SW 1271 (cell line): ENCODE results near the gene CACNA2D3.

Experiments used
- DNase-seq, 2 experiments: peaks; one replicate each; lab custom pipeline; 2025; lab: John Stamatoyannopoulos, UW

Gene CACNA2D3

GRCh38 chr3:54171509-54171908 is 49.2 kb downstream of the CACNA2D3 start:
- DNase-seq = no peak

- DNase-seq = no peak
Observed at GRCh38 chr3:54171951-54172350, 49.6 kb downstream of the CACNA2D3 start.

GRCh38 chr3:54173371-54173770 is 51.0 kb downstream of the CACNA2D3 start:
- DNase-seq = no peak

- DNase-seq = no peak
Observed at GRCh38 chr3:54176106-54176505, 53.8 kb downstream of the CACNA2D3 start.

- no peak for DNase-seq
Observed at GRCh38 chr3:54177816-54178215, 55.5 kb downstream of the CACNA2D3 start.

GRCh38 chr3:54178376-54178775 is 56.0 kb downstream of the CACNA2D3 start:
- no peak for DNase-seq

GRCh38 chr3:54180921-54181320 is 58.6 kb downstream of the CACNA2D3 start:
- no peak for DNase-seq

GRCh38 chr3:54182242-54182641 is 59.9 kb downstream of the CACNA2D3 start:
- DNase-seq = no peak

- DNase-seq = no peak
Observed at GRCh38 chr3:54185740-54186139, 63.4 kb downstream of the CACNA2D3 start.

- DNase-seq = peak in 1 of 2 experiments; percentile 2
Observed at GRCh38 chr3:54188176-54188791, 65.9 kb downstream of the CACNA2D3 start.

GRCh38 chr3:54191220-54191619 is 68.9 kb downstream of the CACNA2D3 start:
- no peak for DNase-seq

GRCh38 chr3:54192026-54192425 is 69.7 kb downstream of the CACNA2D3 start:
- no peak for DNase-seq

- DNase-seq = no peak
Observed at GRCh38 chr3:54193093-54193492, 70.7 kb downstream of the CACNA2D3 start.

GRCh38 chr3:54196360-54196991 is 74.1 kb downstream of the CACNA2D3 start:
- no peak for DNase-seq

GRCh38 chr3:54197509-54197908 is 75.2 kb downstream of the CACNA2D3 start:
- DNase-seq = no peak

GRCh38 chr3:54198556-54198955 is 76.2 kb downstream of the CACNA2D3 start:
- DNase-seq = no peak

- no peak for DNase-seq
Observed at GRCh38 chr3:54202054-54202453, 79.7 kb downstream of the CACNA2D3 start.

GRCh38 chr3:54202651-54203248 is 80.4 kb downstream of the CACNA2D3 start:
- no peak for DNase-seq

GRCh38 chr3:54206874-54207273 is 84.5 kb downstream of the CACNA2D3 start:
- DNase-seq = no peak

- no peak for DNase-seq
Observed at GRCh38 chr3:54211097-54211496, 88.7 kb downstream of the CACNA2D3 start.

GRCh38 chr3:54212723-54213122 is 90.4 kb downstream of the CACNA2D3 start:
- DNase-seq = no peak

GRCh38 chr3:54213907-54214306 is 91.6 kb downstream of the CACNA2D3 start:
- peak in 1 of 2 experiments; percentile 30 for DNase-seq

GRCh38 chr3:54214845-54215244 is 92.5 kb downstream of the CACNA2D3 start:
- no peak for DNase-seq

GRCh38 chr3:54215521-54215920 is 93.2 kb downstream of the CACNA2D3 start:
- DNase-seq = no peak
